KBM-7 (cell line): ENCODE measurements around the gene PRKAG2.
"Not testable (repeated sequence)": the region's sequence is repeated elsewhere in the genome, so short reads cannot be mapped to it uniquely, and the experiment has no call there.

Experiments used
- DNase-seq: peaks from one replicate; pipeline ENCODE4 v3.0.0-alpha.2; 2015
- in situ Hi-C: fragments of 300-500 bp; cut with MboI; formaldehyde crosslinking; loops from 2 replicates; pipeline ENCODE4 v1.14.3; 2020; ENCODE audit warnings: low sequenced_read_pairs, low pct_unique_long_range_greater_than_20kb, mixed read lengths

The PRKAG2 gene

GRCh38 chr7:151588982-151589381, 287.9 kb downstream of the PRKAG2 start:
- in situ Hi-C loops, result no loop called here

DNA sequence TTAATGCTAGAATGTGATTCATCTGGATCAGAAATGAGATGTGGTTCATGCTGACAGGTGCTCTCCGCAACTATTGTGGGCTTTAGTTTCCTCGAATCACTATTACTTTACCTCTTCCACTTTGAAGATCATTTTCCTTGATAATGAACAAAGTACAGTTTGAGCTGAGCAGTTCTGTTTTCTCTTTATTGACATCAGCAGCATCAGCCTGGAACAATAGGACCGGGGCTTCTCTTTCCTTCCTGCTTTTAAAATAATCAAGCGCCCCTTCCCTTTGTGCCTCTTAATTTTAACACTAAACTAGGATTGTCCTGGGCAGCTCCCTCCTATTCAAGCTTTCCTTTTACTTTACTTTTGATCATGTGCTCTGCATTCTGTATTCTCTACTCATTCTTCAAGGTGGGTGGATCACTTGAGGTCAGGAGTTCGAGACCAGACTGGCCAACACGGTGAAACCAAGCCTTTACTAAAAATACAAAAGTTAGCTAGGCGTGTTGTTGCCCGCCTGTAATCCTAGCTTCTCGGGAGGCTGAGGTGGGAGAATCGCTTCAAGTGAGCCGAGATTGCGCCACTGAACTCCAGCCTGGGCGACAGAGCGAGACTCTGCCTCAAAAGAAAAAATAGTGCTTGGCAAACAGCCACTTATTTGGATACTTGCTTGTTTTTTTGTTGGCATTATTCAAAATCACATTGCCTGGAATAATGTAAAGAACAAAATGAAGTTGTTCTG, 290.2 kb downstream of the PRKAG2 start:
- no peak for DNase-seq
- in situ Hi-C loops, result no loop called here

More at GRCh38 chr7:151588982-151589381, 287.9 kb downstream of the PRKAG2 start:
- no peak for DNase-seq

DNA sequence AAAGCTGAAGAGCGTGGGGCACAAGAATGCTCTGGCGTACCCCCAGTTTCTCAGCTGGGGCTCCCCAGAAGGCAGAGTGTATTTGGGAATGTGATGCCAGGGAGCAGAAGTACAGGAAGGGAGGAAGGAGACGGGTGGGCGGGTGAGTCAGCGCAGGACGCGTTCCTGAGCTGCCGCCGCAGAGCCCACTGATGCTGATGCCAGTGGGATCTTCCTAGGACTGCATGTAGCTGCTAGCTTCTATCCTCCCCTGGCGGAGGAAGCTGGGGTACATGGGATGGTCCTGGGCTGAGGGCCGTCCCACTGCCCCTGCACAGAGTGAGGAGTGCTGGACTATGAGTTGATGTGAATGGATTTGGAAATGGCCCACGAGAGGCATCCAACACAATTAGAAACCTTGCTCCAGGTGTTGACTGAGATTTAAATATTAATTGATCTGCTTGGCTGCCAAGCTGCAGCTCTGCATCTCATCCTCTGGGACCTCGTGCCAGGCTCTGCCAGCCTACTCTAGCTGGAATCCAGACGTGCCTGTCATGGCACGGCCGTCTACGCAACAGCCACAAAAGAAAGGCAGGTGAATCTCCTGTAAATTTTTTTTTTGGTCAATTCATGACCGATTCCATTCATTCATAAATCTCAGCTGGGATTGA, 291.0 kb downstream of the PRKAG2 start:
- DNase-seq, result no peak
- in situ Hi-C loops, result no loop called here

GRCh38 chr7:151581741-151582140, 295.2 kb downstream of the PRKAG2 start:
- in situ Hi-C loops, result no loop called here
- no peak for DNase-seq

- in situ Hi-C loops, result no loop called here
- no peak for DNase-seq
Observed at GRCh38 chr7:151579644-151580043, 297.3 kb downstream of the PRKAG2 start.

DNA sequence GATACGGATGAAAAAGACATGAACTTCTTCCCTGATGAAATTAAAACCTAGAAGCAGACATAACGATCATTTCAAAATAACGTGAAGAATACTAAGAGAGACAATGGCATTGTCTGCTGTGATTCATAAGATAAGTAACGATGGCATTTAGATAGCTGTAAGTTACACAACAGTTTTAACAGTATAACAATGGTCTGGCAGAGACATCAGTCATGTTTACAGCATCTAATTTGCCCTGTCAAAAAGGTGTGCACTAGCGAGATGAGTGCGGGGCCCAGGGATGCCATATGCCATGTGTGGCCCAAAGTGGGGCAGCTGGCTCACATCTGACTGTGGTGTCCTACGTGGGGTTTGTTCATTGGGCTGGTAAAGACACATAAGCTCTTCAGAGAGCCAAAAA, 301.5 kb downstream of the PRKAG2 start:
- in situ Hi-C loops, result no loop called here
- no peak for DNase-seq

- DNase-seq, in situ Hi-C loops: not testable (repeated sequence)
Observed at GRCh38 chr7:151573046-151573445, 303.9 kb downstream of the PRKAG2 start.

- in situ Hi-C loops, result no loop called here
- DNase-seq, result no peak
Observed at GRCh38 chr7:151572136-151572535, 304.8 kb downstream of the PRKAG2 start.

DNA sequence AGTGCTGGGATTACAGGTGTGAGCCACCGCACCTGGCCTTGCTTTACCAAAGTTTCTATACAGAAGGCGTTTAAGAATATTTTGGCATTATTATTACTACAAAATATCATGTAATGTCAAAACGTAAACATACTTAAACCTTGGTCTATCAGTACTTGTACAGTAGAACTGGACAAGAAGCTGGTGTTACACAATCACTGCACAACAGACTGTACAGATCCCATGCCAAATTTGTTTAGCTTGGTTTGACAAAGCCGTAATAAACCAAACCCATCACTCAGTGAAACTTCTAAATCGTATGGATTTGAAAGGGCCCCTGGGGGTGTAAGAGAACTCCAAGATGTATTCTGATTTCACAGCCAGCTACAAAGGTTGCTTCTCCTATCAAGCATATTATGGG, 305.4 kb downstream of the PRKAG2 start:
- in situ Hi-C loops, result no loop called here
- DNase-seq, result no peak

GRCh38 chr7:151570366-151570915, 306.5 kb downstream of the PRKAG2 start:
- peak; percentile 27 for DNase-seq
- in situ Hi-C loops, result no loop called here

GRCh38 chr7:151568956-151569940, 307.7 kb downstream of the PRKAG2 start:
- DNase-seq, result no peak
- in situ Hi-C loops, result no loop called here

GRCh38 chr7:151566897-151567320, 310.0 kb downstream of the PRKAG2 start:
- in situ Hi-C loops, result no loop called here
- peak; percentile 39 for DNase-seq

GRCh38 chr7:151565541-151565940, 311.4 kb downstream of the PRKAG2 start:
- no peak for DNase-seq
- in situ Hi-C loops, result no loop called here

DNA sequence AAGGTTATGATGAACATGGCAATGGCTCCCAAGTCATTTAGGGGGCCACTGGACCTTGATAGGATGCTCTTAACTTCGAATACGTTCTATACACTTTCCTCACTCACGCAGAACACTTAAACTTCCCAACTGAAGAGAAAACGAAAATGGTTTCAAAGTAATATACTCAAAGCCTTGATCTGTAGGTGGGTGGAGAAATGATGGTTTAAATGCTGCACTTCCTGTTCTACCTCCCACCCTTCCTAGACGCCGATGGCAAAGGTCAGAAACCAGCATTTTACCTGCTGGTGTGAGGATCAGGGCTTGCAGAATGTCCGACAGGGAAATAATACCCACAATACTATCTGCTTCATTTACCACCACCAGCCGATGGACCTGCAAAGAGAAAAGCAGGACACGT, 316.7 kb downstream of the PRKAG2 start:
- in situ Hi-C loops, result no loop called here

DNA sequence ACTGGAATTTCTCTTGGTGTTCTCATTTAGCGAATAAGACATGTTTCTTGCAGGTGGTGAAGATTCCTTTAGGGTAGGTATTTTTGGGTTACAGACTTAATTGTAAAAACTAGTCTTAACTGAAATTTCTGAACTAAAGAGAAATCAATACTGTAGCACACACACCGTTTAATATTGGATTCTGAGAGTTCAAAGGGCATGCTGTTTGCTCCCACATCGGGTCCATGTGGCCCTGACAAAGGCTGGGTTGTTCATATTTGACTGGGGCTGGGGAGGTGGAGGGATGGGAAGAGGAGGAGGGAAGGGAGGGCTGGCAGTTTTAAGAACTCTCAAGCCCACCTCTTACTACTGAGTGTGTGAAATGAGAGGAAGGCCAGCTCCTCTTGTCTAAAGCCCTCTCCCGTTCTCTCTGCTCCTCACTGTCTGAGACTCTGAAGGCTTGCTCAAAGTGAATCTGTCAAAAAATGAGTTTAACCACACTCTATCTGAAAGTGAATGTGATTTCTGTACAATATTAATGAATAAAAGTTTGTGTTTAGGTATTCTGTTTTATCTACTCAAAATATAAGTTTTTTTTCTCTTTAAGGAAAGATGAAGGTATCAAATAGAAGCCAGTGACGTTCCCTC, 317.2 kb downstream of the PRKAG2 start:
- in situ Hi-C loops, result no loop called here
- no peak for DNase-seq

More for the DNA sequence above, 316.7 kb downstream of the PRKAG2 start:
- no peak for DNase-seq

DNA sequence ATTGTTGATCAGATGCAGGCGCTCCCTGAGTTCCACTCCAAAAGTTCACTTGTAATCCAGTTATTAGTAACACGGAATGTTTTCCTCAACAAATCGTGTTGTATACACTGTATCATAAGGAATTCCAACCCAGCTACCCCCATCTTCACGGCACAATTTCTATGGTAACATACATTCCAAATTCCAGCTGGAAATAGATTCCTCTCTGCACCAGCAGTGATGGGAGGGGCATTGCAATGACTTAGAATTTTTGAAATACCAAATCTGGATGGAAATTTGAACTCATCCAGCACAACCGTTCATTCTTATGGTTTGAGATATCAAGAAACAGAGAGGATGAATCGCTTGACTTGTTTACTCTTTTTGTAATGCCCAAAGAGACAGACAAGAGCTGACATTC, 318.3 kb downstream of the PRKAG2 start:
- no peak for DNase-seq
- in situ Hi-C loops, result no loop called here

DNA sequence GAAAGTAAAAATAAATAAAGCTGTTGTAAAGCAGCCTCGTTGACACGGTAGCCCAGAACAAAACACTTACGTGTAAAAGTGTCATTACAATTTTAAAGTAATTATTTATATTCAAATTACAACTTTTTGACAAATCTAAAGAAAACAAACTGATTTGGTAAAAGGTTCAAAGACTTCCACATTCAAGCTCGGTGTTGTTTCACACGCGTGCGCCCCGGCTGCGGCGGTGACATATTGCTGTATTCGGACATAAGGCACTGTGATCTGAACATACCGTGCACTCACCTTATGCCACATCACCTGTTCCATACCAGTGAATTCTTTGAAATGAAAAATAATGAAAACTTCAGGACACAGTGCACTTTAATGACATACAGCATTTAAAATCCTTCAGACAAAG, 320.3 kb downstream of the PRKAG2 start:
- DNase-seq, result no peak
- in situ Hi-C loops, result no loop called here

- in situ Hi-C loops, result no loop called here
- DNase-seq, result no peak
Observed at GRCh38 chr7:151553356-151553755, 323.6 kb downstream of the PRKAG2 start.
